HG03103 (cell line): ENCODE results near the gene PARP2.
"Not testable (repeated sequence)": the region's sequence is repeated elsewhere in the genome, so short reads cannot be mapped to it uniquely, and the experiment has no call there.

Experiments used
- ATAC-seq: cut with Tn5 transposase; IDR thresholded peaks from one replicate; pipeline ENCODE4 v1.9.1; 2021; ENCODE audit warnings: low read depth; ENCODE audit not compliant: unreplicated experiment

Gene PARP2

GRCh38 chr14:20343862-20344220, 406 bp downstream of the PARP2 start:
- ATAC-seq = no peak

- no peak for ATAC-seq
Measured at GRCh38 chr14:20345366-20345765, 1.9 kb downstream of the PARP2 start.

DNA sequence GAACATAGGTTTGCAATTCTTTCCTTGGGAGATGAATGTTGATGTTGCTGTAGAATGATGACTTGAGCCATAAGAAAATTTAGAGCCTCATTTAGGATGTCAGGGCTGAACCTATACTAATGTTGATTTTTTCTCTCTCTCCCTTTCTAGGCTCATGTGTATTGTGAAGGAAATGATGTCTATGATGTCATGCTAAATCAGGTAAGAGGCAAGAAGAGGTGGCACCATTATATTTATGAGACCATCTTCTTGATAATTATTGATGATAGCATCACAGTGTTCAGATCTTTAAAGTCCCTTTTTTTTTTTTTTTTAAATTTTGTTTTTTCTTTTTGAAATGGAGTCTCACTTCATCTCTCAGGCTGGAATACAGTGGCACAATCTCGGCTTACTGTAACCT, 3.3 kb downstream of the PARP2 start:
- ATAC-seq = no peak

DNA sequence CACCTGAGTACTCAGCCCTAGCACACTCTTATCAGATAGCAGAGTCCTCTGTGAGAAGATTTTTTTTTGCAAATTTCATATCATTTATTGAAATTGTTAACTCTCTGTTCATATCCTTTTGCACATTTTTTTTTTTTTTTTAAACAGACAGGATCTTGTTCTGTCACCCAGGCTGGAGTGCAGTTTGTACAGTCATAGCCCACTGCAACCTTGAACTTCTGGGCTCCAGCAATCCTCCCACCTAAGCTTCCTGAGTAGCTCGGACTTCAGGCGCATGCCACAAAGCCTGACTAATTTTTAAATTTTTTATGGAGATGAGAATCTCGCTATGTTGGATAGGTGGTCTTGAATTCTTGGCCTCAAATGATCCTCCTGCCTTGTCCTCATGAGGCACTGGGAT, 4.3 kb downstream of the PARP2 start:
- no peak for ATAC-seq

GRCh38 chr14:20350282-20350681, 6.8 kb downstream of the PARP2 start:
- no peak for ATAC-seq

- no peak for ATAC-seq
Measured at GRCh38 chr14:20350860-20351259, 7.4 kb downstream of the PARP2 start.

GRCh38 chr14:20356422-20356821, 13.0 kb downstream of the PARP2 start:
- ATAC-seq = no peak

GRCh38 chr14:20358474-20358873, 15.0 kb downstream of the PARP2 start:
- not testable (repeated sequence) for ATAC-seq

DNA sequence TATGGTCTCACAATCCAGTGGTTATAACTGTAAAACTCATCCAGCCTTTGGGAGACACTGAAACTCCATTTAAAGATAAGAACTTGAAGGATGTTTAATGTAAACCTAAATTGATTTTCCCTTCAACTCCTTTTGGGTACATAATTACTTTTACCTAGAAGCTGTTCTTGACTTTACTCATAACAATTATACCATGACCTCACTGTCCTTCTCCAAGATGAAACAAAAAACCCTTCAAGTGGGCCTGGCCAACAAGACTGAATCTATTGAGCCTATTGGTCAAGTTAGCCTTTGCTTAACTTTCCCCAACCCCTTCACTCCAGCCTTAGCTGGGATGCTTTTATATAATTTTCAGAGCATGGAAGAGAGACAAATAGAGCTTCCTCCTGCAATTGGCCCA, 22.5 kb downstream of the PARP2 start:
- ATAC-seq = no peak

- no peak for ATAC-seq
Measured at GRCh38 chr14:20372796-20373195, 29.4 kb downstream of the PARP2 start.

- no peak for ATAC-seq
Measured at GRCh38 chr14:20375471-20375870, 32.0 kb downstream of the PARP2 start.

DNA sequence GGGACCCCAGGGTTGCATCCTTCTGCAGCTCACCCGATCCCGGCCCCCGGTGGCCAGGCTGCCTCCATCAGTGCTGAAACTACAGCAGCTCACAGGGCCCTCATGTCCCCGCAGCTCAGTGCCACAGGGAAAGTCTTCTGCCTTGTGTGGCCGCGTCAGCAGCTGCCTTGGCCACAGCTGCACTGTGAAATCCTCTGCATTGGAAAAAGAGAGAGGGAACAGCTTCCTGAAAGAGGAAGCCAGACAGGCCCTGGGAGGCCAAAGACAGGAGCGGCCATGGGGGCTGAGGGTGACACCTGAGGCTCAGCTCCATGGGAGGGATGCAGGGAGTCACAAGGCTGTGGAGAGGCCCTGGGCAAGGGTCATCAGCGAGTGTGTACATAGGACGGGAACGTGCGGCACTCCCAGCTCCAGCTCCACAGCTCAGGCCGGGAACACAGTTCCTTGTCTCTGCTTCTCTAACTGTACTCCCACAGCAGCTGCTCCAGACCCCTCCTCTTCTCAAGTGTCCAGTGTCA, 32.7 kb downstream of the PARP2 start:
- ATAC-seq = no peak

DNA sequence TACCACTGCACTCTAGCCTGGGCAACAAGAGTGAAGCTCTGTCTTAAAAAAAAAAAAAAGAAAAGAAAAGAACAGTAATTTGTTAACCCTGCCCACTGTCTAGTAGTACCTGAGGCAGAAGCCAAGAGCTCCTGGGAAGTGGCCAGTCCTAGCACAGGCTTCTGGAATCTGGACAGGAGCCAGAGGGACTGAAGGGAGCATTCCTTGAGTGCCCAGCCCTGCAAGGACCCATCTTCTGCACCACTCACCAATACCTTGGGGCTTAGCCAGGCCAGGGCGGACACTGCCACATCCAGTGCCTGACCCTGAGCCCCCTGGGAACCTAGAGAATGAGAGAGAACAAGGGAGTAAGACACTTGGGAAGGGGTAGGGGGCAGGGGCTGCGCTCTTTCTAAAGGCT, 33.7 kb downstream of the PARP2 start:
- no peak for ATAC-seq

DNA sequence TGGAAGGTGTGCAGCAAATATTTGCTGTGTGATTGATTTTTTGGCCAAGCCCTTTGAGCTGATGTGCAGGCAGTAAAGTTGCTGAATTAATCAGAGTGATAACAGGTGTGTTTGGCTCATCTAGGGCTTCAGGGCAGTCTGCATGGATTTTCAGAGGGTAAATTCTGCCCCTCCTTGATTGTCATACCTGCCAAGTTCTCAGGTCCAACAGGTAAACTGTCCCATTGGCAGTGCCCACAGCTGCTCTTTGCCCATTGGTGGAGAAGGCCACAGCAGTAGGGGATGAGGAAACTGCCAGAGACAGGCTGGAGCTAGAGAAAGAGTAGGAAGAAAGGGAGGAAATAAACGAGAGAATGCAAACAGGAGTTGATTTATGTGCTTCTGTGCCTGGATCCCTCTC, 36.3 kb downstream of the PARP2 start:
- no peak for ATAC-seq

DNA sequence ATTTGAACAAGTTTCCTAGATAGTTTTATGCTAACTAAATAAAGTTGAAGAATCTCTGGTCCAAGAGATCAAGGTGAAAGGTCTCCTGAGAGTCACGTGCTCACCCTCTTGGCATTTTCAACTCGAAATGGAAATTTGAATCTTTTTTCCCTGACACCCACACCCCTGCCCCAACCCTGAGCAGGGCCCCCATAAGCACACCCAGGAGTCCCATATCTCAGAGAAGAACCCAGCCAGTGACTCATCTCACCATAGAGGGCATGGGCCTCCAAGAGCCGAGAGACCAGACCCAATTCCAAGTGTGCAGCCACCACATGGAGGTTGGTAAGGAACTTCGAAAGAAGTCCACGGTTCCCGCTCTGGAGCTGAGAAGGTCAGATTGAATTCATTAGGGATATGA, 37.2 kb downstream of the PARP2 start:
- no peak for ATAC-seq

GRCh38 chr14:20381341-20381740, 37.9 kb downstream of the PARP2 start:
- no peak for ATAC-seq

- ATAC-seq = no peak
Measured at GRCh38 chr14:20382526-20382925, 39.1 kb downstream of the PARP2 start.

DNA sequence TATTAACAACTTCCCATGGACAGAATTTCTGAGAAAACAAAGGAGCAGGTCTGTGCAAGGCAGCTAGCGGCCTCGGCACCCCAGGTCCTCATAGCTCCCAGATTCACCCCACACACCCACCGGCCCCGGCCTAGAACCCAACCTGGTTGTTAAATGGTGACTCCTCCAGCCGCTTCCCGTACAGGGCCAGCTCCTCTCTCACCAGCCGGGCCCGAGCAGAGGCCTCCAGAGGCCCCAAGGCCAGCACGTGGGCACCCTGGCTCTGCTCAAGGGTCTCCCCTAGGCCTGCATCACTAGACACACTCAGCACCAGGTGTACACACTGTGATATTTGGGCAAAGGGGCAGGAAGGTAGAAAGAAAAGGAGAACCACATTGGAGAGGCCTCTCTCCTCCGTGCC, 39.6 kb downstream of the PARP2 start:
- ATAC-seq = no peak

DNA sequence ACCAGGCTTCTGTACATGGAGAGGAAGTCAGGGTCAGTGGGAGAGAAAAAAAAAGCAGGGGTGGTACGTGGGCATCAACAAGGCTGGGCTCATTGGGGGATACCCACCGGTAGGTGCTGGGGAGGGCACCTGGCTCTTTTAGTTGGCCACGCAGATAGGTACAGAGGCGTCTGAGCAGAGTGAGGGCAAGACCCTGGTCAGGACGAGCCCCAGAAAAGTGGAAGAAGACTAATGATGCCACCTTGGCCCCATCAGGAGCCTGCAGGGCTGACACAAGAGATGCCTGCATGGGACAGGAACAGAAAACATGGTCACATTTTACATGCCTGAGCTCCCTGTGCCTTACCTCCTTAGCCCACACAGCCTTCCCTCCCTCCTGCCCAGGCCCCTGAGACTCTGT, 40.2 kb downstream of the PARP2 start:
- ATAC-seq = no peak

GRCh38 chr14:20384321-20384720, 40.9 kb downstream of the PARP2 start:
- no peak for ATAC-seq

DNA sequence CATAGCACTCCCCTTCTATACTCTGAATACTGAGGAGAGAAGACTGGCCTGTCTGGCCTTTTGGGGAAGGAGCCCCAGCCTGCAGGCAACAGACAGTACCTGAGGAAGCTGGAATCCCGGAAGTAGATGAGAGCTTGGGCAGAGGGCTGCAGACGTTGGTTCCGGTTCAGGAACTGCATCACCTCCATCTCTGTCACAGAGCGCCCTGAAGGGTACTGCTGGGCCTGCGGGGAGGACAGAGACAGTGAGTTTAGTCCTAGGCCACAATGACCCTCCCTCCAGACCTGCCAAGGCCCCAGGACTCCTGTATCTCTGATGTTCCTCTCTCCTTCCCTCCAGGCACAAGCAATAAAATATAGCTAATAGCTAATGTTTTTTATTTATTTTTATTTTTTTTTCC, 41.5 kb downstream of the PARP2 start:
- ATAC-seq = no peak

DNA sequence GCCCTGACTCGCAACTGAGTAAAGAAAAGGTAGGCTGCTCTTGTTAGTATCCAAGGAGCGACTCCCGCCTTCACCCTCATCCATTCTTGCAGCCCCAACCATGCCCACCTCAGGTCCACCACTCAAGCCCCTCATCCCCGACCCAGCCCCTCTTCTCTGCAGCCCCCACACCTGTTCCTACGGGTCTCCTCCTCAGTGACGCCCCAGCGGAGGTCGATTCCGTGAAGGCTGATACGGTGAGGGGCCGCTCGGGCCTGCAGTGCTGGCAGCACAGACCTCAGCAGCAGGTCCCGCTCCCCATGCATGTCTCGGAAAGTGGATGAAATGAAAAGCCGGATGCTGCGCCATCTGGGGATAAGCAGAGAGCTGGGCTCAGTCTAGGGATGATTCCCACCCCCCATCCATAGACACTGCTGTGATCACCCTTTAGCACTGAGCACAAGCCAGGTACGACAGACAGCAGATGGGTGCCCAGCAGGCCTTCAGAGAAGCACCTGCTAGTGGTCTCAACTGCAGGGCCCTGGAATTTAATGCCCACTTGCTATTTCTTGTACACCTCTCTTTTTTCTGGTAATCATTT, 42.9 kb downstream of the PARP2 start:
- no peak for ATAC-seq

DNA sequence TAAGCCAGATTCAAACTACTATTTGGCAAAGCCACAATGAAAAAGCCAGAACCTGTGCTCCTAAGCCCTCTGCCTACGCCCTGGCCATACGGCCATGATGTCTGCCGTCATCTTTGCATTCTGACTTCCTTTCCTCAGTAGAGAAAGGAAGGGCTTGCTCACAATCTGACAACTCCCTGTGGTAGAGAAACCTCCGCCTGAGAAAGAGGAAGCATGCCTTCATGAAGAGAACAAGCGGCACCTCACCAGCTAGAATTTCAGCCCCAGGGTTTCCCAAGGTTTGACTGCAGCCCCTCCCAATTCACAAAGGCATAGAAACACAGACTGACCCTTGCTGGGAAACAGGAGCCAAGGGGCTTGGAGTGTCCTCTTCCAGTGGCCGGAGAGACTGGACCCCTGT, 44.1 kb downstream of the PARP2 start:
- ATAC-seq = peak; percentile 74
